Thyroid gland (tissue), 4 donors: ENCODE results near the gene FAM120B.

Source experiments
- POLR2A ChIP-seq, 2 donors: fragments of 450-650 bp; IDR thresholded peaks; one replicate each; pipeline ENCODE4 v1.6.1; 2017; ENCODE audit warnings: antibody characterized with exemption in 2 of 2, mild to moderate bottlenecking in 2 of 2, moderate library complexity in 1 of 2
- TF ChIP-seq, protein P1 (sequence below), 6 experiments: fragments of 200-600 bp in 3 of 6; fragments of 450-650 bp in 3 of 6; sonication (generic) in 3 of 6; IDR thresholded peaks; one replicate each; pipeline ENCODE4 v1.5.1; 2016 to 2019; ENCODE audit warnings: antibody characterized with exemption in 6 of 6, mild to moderate bottlenecking in 2 of 6, inconsistent platforms in 1 of 6, moderate library complexity in 1 of 6

GRCh38 chr6:170273191-170273590 lies 33.4 kb upstream of the FAM120B start:
- TF ChIP-seq, protein P1, sequence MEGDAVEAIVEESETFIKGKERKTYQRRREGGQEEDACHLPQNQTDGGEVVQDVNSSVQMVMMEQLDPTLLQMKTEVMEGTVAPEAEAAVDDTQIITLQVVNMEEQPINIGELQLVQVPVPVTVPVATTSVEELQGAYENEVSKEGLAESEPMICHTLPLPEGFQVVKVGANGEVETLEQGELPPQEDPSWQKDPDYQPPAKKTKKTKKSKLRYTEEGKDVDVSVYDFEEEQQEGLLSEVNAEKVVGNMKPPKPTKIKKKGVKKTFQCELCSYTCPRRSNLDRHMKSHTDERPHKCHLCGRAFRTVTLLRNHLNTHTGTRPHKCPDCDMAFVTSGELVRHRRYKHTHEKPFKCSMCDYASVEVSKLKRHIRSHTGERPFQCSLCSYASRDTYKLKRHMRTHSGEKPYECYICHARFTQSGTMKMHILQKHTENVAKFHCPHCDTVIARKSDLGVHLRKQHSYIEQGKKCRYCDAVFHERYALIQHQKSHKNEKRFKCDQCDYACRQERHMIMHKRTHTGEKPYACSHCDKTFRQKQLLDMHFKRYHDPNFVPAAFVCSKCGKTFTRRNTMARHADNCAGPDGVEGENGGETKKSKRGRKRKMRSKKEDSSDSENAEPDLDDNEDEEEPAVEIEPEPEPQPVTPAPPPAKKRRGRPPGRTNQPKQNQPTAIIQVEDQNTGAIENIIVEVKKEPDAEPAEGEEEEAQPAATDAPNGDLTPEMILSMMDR (IDR thresholded peaks at IDR 0.05) = no peak
- no peak for TF ChIP-seq POLR2A (IDR thresholded peaks at IDR 0.05)
